ENCODE results near the gene ATP5F1E. TPM values are rescaled to one million over a fixed set of nuclear protein-coding genes. Genes with fewer than 3 reads are reported as not detected.

The ATP5F1E gene
- total and polyA plus RNA-seq, 9 of the 15 experiments (the other 6 are each of a cell fraction or from before 2014, with no cell fraction given), result 60.3 to 162 (median 113) TPM

- TF ChIP-seq ZMIZ1 (IDR thresholded peaks at IDR 0.05; ENCODE audit: low read depth in 2 of 2, low read length in 2 of 2) (0 out of 4 replicates have a peak, but pooled peaks of 1 of the 2 experiments have one; percentile 19), ZNF444 (CRISPR knock-in tag; IDR thresholded peaks at IDR 0.05) (peak; percentile 57; the same call in 1 of the 2 replicates), OTX1 (CRISPR knock-in tag; IDR thresholded peaks at IDR 0.05) (peak; percentile 94), GTF2B (IDR thresholded peaks at IDR 0.05; ENCODE audit: extremely low read depth, insufficient read length) (no peak), GTF2E2 (tag; IDR thresholded peaks at IDR 0.05) (0 out of 2 replicates have a peak, but pooled peaks have one; percentile 50), E2F6 (IDR thresholded peaks at IDR 0.05; ENCODE audit: borderline replicate concordance in 1 of 2, extremely low read depth in 1 of 2, insufficient read depth in 1 of 2, insufficient read length in 1 of 2, low read depth in 1 of 2, low read length in 1 of 2, poor library complexity in 1 of 2, severe bottlenecking in 1 of 2) (peak; percentile 78 to 92), CBX8 (IDR thresholded peaks at IDR 0.05; ENCODE audit: borderline replicate concordance, extremely low read depth, low read depth, low read length, poor library complexity, severe bottlenecking) (no peak), HDAC1 (IDR thresholded peaks at IDR 0.05) (peak in 1 of 2 experiments; percentile 84; a peak in 3 of 4 replicates), BCOR (IDR thresholded peaks at IDR 0.05) (no peak), MAFK (IDR thresholded peaks at IDR 0.05; ENCODE audit: low read length) (no peak), YY1 (IDR thresholded peaks at IDR 0.05; ENCODE audit: borderline replicate concordance in 1 of 3, control insufficient read depth in 1 of 3, extremely low read depth in 1 of 3, insufficient read depth in 3 of 3, insufficient read length in 1 of 3, insufficient replicate concordance in 2 of 3, low read depth in 1 of 3, low read length in 2 of 3) (peak; percentile 76 to 92 (median 87)), EWSR1 (IDR thresholded peaks at IDR 0.05; ENCODE audit: borderline replicate concordance, low read depth, partially characterized antibody) (no peak), ZNF398 (CRISPR knock-in tag; IDR thresholded peaks at IDR 0.05) (peak; percentile 77; the same call in 1 of the 2 replicates), MNT (conservative IDR thresholded peaks at IDR 0.05) (peak; percentile 68 to 86)
Observed at GRCh38 chr20:59032023-59032712, at the start of gene ATP5F1E (continued).
